ENCODE data around the gene MARS2. TPM values are rescaled to one million over a fixed set of nuclear protein-coding genes. Genes with fewer than 3 reads are reported as not detected.
"Not testable (repeated sequence)": the region's sequence is repeated elsewhere in the genome, so short reads cannot be mapped to it uniquely, and the experiment has no call there.

Gene MARS2
- total RNA-seq, 6 donors from 2014 or later = 3.1 to 12.6 (median 6.4) TPM

- ATAC-seq (ENCODE audit: low FRiP score in 2 of 2) (no peak), DNase-seq (no peak)
- no peak overlapping the region for H3K4me3 ChIP-seq
- peaks cover 0 to 10% (median 0%) of the 10 kb centered on the region in 4 donors for H3K4me1 ChIP-seq
- TF ChIP-seq EP300 (IDR thresholded peaks at IDR 0.05) = no peak
- no peak for TF ChIP-seq CTCF (IDR thresholded peaks at IDR 0.05)
- no peaks in the 10 kb centered on the region for H3K9me3 ChIP-seq
- no peaks in the 10 kb centered on the region for H3K27me3 ChIP-seq
- WGBS, 2 donors = 46 to 76% methylated on average over 2 of the region's 2 CpGs
- no peak overlapping the region for H3K27ac ChIP-seq
- no peaks in the 10 kb centered on the region for H3K36me3 ChIP-seq
These were observed 27.7 kb upstream of the MARS2 start for GRCh38 chr2:197677483-197677882.

- not testable (repeated sequence) for H3K36me3 ChIP-seq; H3K4me1 ChIP-seq; H3K4me3 ChIP-seq; H3K27me3 ChIP-seq; ATAC-seq (ENCODE audit: low FRiP score in 2 of 2); DNase-seq; H3K27ac ChIP-seq; H3K9me3 ChIP-seq
- 95 to 96% methylated on average over 4 to 5 of the region's 6 CpGs for WGBS, 2 donors
These were observed 10.0 kb upstream of the MARS2 start for GRCh38 chr2:197695206-197695605.

GRCh38 chr2:197695971-197696370 lies 9.2 kb upstream of the MARS2 start:
- DNase-seq = peak in 1 of 2 donors; percentile 45
- 80% methylated on average over 3 of the region's 30 CpGs; no CpG with 5 or more reads in 1 of the 2 donors for WGBS, 2 donors
- not testable (repeated sequence) for ATAC-seq (ENCODE audit: low FRiP score in 2 of 2)

GRCh38 chr2:197696571-197696970 lies 8.6 kb upstream of the MARS2 start:
- not testable (repeated sequence) for H3K27ac ChIP-seq; H3K4me1 ChIP-seq; H3K36me3 ChIP-seq; H3K9me3 ChIP-seq; H3K27me3 ChIP-seq; H3K4me3 ChIP-seq; ATAC-seq (ENCODE audit: low FRiP score in 2 of 2)
- 96% methylated on average over 12 of the region's 29 CpGs; no CpG with 5 or more reads in 1 of the 2 donors for WGBS, 2 donors
- DNase-seq = peak in 1 of 2 donors; percentile 44

More at GRCh38 chr2:197695971-197696370, 9.2 kb upstream of the MARS2 start:
- H3K27ac ChIP-seq, H3K36me3 ChIP-seq, H3K27me3 ChIP-seq, H3K4me1 ChIP-seq, H3K9me3 ChIP-seq, H3K4me3 ChIP-seq: not testable (repeated sequence)

- H3K27me3 ChIP-seq; H3K27ac ChIP-seq; H3K36me3 ChIP-seq; H3K4me3 ChIP-seq; ATAC-seq (ENCODE audit: low FRiP score in 2 of 2); H3K4me1 ChIP-seq; DNase-seq; H3K9me3 ChIP-seq: not testable (repeated sequence)
These were observed 5.4 kb upstream of the MARS2 start for GRCh38 chr2:197699724-197700123.

- Histone ChIP-seq H3K27me3 (no peaks in the 10 kb centered on the region), H3K4me3 (no peak overlapping the region), H3K36me3 (no peaks in the 10 kb centered on the region), H3K4me1 (peaks cover 0 to 7% (median 4%) of the 10 kb centered on the region in 4 donors), H3K9me3 (no peaks in the 10 kb centered on the region), H3K27ac (no peak overlapping the region)
- ATAC-seq (ENCODE audit: low FRiP score in 2 of 2) = no peak
- no peak for TF ChIP-seq EP300 (IDR thresholded peaks at IDR 0.05)
- TF ChIP-seq POLR2AphosphoS5 (IDR thresholded peaks at IDR 0.05) = no peak
- TF ChIP-seq CTCF (IDR thresholded peaks at IDR 0.05) = no peak
- TF ChIP-seq POLR2A (IDR thresholded peaks at IDR 0.05) = no peak
- 86 to 92% methylated on average over 2 to 3 of the region's 3 CpGs for WGBS, 2 donors
- DNase-seq = no peak
These were observed 4.2 kb upstream of the MARS2 start for GRCh38 chr2:197700960-197701359.

GRCh38 chr2:197704434-197705120 lies 592 bp upstream of the MARS2 start:
- peak; percentile 24 to 43 for ATAC-seq (ENCODE audit: low FRiP score in 2 of 2)
- peaks cover 29 to 40% (median 32%) of the 10 kb centered on the region in 4 donors for H3K4me1 ChIP-seq
- peak overlapping the region in 3 of 4 donors; percentile 61 to 98 (median 65) for H3K4me3 ChIP-seq
- H3K36me3 ChIP-seq = no peaks in the 10 kb centered on the region
- no peaks in the 10 kb centered on the region for H3K27me3 ChIP-seq
- H3K9me3 ChIP-seq = no peaks in the 10 kb centered on the region
- DNase-seq = no peak
- TF ChIP-seq POLR2A (IDR thresholded peaks at IDR 0.05) = no peak
- no peak for TF ChIP-seq CTCF (IDR thresholded peaks at IDR 0.05)
- no peak for TF ChIP-seq EP300 (IDR thresholded peaks at IDR 0.05)
- no peak for TF ChIP-seq POLR2AphosphoS5 (IDR thresholded peaks at IDR 0.05)
- 0% methylated on average over 5 of the region's 5 CpGs for WGBS, 2 donors
- H3K27ac ChIP-seq = peak overlapping the region; percentile 80 to 88 (median 83)
